NCI-H2196 treated with DMSO at 0.1 percent for 48 hours (cell line): ENCODE data around the gene CMBL.
"Not testable (repeated sequence)": the region's sequence is repeated elsewhere in the genome, so short reads cannot be mapped to it uniquely, and the experiment has no call there.

Experiments used
- DNase-seq: peaks from one replicate; lab custom pipeline; 2025; ENCODE audit not compliant: unreplicated experiment; lab: John Stamatoyannopoulos, UW

CMBL gene

DNA sequence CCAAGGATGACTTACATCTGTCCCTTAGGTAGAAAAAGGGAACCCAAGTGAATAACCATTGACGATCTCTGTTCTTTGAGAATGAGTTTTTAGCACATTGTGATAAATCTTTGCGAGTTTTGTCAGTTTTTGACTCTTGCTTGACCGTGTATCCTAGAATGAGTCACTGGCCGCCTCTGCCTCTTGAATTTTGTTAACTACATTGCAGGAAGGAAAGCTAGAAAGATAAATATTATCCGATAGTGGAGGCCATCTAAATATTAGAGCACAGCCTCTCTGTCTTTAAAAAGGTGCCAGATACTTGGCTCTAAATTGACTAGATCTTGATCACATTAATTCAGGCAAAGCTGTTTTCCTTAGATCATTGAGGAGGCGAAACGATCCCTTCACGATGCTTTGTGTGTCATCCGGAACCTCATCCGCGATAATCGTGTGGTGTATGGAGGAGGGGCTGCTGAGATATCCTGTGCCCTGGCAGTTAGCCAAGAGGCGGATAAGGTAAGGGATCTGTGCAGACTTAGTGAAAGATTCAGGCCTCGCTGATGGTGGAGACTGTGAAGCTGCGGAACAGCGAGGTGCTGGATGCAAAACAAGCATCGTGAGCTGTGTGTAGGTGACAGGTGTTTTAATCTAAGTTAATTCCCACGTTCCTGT, 45.5 kb downstream of the CMBL start:
- no peak for DNase-seq

DNA sequence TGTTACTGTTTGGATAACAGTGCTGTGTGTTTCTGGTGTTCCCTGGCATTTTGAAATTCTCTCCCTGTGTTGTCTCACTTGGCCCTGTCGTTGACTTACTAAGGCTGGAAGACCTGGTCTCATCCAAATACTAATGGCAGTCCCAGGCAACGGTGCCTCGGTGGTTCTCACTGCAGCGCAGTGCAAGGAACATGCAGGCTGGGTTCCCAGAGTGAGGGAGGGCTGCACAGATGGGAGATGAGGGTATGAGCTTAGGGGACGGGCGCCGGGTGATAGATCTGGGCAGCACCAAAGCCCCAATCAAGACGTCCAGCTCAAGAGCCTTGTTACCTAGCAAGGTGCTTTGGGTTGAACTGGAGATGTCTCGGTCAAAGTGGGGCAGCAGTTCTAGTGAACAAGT, 46.6 kb downstream of the CMBL start:
- DNase-seq: no peak

DNA sequence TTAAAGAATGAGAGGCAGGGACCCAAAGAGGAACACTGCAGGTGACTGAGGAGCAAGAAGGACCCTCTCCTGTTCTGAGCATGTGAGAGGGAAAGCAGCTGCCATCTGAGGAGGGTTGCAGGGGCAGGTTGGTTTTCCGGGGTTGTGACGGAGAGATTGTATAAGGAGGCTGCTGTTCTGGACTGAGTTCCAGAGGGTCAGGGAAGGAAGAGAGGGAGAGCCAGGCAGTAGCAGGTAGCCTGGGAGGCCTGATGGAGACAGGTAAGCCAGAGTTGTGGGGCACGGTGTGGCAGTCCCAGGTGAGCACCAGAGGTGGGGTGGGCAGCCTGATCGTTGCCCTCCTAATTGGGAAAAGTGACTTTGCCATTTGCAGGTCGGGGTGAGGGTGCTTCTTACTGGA, 47.8 kb downstream of the CMBL start:
- no peak for DNase-seq

DNA sequence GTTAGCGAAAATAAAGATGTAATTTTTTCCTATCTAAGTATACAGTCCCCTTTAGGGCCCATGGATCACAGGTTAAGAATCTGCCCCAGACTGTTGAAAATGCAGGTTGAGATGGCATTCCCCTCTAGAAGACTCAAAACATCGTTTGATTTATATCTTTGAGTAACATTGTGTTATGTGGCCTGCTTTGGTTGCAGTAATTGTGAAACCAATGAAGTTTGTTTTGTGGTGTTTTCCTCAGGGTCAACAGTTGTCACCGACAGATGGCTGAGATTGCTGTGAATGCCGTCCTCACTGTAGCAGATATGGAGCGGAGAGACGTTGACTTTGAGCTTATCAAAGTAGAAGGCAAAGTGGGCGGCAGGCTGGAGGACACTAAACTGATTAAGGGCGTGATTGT, 49.8 kb downstream of the CMBL start:
- no peak for DNase-seq

DNA sequence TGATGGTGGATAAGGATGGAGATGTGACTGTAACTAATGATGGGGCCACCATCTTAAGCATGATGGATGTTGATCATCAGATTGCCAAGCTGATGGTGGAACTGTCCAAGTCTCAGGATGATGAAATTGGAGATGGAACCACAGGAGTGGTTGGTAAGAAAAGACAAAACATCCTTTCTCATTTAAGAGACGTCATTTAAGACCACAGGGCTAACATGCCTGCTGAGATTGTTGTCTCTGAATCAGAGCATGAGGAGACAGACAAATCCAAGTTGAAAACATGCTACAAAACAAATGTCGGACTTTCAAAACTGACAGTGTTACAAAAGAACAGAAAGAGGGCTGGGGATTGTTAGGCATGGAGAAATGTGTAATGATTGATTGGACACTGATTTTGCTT, 53.0 kb downstream of the CMBL start:
- DNase-seq: no peak

DNA sequence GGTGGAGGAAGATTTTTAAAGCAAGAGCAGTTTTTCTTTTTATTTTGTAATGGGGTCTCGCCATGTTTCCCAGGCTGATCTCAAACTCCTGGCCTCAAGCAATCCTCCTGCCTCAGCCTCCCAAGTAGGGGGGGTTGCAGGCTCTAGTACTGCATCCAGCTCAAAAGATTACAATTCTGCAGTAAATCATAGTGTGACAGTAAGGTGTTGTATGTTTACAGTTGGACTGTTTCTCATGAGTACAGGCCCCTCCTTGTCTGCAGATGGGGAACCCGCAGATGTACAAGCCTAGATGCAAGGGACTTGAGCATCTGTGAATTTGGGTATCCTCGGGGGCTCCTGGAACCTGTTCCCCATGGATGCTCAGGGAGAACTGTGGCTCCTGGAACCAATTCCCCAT, 54.3 kb downstream of the CMBL start:
- DNase-seq: no peak

DNA sequence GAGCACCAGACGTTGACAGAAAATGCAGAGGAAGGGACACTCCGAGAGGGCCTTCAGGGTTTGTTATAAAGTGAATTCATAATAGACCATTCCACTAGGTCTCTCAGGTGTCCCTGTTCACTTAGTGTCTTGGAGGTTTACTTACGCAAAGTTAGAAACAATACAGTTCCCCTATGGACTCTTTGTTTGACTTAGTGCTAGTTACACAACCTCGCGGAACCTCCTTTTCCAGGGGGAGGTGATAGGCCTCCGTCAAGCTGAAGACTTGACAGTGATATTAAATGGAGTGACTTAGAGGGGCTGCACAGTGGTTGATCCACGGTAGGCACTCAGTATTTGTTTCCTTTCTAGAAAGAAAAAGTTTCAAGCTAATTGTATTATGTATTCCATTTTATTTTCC, 56.3 kb downstream of the CMBL start:
- DNase-seq: no peak

DNA sequence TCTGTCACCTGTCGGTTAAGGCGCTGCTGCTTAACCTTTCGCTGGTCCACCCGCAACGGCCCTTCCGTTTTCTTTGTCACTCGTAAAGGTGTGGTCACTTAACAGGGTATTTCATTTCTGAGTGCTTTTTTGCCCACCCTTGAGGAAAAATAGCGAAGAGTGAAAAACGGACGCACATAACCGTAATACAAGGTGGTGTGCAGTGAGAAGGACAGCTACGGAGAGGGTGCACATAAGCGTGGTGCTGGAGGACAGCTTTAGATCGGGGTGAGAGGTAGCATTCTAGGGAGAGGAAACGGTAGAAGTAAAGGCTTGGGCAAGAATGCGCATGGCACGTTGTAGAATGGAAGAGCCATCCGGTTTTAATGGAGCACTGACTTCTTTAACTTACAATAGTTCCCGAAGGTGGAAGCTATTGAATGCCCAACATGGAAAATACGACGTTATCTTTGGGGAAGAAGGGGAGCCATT, 56.9 kb downstream of the CMBL start:
- no peak for DNase-seq

DNA sequence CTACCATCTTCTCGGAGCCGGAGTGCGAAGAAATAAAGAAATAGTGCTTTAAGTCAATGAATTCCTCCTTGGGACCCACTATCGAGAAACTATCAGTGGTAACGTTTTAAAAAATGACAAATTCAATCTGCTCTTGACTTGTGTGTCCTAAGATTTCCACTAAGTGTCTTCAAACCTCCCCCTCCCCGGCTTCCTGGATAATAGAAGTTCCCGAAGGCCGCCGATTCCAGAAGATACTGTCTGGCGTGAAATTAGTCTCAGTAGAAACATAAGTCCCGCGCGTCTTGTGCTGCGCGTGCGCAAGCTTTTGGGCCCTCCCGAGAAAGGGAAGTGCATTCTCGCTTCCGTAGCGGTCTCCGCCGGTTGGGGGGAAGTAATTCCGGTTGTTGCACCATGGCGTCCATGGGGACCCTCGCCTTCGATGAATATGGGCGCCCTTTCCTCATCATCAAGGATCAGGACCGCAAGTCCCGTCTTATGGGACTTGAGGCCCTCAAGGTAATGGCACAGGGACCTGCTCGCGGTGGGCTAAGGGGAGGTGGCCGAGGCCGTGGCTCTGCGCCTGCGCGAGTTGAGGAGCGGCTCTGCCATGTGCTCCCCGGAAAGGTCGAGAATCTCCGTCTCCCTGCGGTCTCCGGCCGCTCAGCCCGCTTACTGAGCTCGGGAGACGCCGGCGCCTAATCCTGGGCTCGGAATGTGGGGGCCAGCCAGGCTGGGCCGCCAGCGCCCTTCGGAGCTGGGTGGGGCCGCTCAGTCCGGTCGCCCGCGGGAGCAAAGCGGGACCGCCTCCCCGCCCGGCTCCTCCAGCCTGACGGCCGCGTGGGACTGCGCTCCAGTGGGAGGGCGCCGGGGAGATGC, 57.5 kb downstream of the CMBL start, which contains the start of gene CCT5:
Gene CCT5, plus strand, starts transcription at position 333 of the 858 bp plus-strand sequence. Its CDS starts 61 bp downstream, at position 394.
- peak; percentile 97 for DNase-seq

DNA sequence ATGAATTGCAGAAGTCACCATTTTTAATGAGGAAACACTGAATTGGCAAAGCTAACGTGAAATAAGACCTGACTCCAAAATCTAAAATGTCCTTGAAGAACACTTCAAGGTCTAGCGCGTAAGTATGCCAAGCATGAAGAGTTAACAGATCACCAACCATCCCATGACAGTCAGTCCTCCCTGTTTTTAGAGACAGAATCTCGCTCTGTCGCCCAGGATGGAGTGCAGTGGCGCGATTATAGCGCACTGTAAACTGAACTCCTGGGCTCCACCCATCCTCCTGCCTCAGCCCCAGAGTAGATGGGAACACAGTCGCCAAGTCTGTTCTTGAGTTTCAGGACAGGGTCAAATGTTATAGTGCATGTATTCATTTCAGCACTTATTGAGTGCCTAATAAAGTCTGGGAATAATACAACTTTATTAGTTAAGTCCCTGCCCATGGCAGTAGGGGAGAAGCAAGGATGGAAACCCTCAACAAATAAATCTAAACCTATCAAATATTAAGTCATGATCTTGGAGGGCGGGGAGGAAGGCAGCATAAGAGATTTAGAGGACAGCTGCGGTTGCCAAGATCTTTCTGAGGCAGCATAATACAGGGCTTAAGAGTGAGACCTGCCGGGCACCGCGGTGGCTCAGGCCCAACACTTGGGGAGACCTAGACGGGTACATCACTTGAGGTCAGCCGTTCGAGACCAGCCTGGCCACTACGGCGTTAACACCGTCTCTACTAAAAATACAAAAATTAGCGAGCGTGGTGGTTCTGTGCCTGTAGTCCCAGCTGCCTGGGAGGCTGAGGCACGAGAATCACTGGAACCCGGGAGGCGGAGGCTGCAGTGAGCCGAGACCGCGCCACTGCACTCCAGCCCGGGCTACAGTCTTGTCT, 59.1 kb downstream of the CMBL start:
- no peak for DNase-seq

DNA sequence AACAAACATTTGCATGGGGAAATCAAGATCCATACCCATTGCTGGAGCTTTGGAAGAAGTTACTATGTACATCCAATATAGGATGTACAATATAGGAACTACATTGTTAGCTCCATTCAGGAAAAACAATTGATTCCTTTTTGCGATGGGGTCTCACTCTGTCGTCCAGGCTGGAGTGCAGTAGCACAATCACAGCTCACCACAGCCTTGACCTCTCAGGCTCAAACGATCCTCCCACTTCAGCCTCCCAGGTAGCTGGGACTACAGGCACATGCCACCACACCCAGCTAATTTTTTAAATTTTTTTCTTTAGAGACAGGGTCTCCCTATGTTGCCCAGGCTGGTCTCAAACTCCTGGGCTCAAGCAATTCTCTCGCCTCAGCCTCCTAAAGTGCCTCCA, 60.5 kb downstream of the CMBL start:
- DNase-seq: not testable (repeated sequence)

DNA sequence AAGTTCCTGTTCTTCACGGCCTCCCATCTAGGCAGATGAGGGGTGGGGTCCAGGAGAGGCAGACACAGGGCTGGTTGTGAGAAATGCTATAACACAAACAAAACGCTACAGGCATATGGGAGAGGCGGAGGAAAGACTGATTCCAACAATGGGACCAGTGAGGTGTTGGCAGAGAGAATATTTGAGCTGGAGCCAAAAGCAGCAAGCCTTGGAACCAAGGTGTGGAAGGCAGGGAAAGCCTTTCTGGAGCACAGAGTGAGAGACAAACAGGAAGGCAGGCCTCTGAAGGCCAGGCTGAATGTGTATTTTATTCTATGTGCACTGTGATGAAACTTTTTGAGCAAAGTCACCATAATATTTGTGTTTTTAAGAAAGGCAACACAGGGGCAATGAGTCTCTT, 60.9 kb downstream of the CMBL start:
- DNase-seq: no peak

DNA sequence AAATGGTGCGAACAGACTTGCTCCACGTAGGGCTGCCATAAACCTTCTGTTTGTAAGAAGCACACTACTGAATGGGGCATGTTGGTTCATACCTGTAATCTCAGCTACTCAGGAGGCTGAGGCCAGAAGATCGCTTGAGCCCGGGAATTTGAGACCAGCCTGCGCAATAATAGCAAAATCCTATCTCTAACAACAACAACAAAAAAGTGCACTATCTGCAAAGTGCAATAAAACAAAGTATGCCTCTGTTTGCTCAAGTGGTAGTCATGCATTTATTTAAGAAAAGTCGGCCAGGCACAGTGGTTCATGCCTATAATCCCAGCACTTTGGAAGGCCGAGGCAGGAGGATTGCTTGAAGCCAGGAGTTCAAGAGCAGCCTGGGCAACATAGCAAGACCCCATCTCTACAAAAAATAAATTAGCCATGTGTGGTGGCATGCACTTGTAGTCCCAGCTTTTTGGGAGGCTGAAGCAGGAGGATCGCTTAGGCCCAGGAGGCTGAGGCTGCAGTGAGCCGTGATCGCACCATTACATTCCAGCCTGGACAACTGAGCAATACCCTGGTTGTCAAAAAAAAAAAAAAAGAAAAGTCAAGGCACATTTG, 63.3 kb downstream of the CMBL start:
- no peak for DNase-seq

DNA sequence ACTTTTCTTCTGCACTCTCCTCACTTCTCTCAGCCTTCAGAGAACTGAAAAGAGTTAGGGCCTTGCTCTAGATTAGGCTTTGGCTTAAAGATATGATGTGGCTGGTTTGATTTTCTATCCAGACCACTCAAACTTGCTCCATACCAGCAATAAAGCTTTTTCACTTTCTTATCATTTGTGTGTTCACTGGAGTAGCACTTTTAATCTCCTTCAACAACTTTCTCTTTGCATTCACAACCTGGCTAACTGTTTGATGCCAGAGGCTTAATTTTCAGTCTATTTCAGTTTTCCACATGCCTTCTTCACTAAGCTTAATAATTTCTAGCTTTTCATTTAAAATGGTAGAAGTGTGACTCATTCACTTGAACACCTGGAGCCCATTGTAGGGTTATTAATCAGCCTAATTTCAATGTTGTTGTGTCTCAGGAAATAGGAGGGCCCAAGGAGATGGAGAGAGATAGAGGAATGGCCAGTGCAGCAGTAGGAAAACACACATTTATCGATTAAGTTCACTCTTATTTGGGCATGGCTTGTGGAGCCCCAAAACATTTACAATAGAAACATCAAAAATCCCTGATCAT, 64.0 kb downstream of the CMBL start:
- no peak for DNase-seq

DNA sequence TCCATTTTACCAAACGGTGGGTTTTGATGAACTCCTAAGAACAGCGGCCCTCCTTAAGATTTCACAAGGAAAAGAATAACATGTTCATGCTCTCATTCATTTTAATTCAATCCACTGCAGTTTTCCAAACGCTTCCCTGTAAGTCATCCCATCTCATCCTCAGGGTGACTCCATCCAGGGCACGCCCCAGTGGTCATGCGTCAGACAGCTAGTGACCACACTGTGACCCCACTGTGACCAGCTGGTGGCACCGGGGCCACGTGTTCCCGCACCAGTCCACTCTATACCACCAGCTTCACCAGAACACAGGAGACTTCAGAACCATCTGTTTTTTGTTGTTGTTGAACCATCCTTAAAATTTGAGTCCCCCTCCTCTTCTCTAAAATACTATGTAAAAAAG, 72.4 kb downstream of the CMBL start:
- no peak for DNase-seq

DNA sequence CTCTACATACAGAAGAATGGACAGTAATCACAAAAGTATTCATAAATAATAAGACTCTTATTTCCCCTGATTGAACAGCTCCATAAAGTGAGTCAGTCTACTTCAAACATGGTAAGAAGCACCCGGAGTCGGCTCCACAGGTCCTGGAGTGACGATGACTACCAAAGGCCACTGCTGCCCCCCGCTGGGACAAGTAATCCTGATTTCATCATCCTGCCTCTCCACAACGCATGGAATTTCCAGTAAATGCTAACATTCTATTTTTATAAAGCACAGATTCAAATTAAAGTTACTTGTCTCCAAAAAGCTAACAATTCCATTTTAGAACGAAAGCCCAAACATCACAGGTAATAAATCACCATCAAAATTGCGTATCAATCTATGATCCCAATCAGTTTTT, 74.2 kb downstream of the CMBL start:
- no peak for DNase-seq

DNA sequence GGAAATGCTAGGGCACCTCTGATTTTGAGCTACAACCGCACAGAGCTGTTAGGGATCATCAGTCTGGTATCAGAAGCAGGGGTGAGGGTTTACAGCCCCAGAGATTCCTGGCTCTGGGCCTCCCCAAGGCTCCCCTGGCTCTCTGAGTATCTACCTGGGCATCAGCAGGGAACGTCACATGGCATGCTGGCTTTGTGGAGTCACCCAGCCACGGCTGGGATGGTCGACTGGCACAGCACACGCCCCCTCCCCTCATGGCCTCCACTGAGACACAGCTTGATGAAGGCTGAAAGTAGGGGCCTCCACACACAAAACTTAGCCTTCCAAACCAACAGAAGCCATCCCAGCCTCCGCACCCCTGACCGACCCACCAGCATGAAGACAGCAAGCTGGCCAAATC, 74.7 kb downstream of the CMBL start:
- no peak for DNase-seq

DNA sequence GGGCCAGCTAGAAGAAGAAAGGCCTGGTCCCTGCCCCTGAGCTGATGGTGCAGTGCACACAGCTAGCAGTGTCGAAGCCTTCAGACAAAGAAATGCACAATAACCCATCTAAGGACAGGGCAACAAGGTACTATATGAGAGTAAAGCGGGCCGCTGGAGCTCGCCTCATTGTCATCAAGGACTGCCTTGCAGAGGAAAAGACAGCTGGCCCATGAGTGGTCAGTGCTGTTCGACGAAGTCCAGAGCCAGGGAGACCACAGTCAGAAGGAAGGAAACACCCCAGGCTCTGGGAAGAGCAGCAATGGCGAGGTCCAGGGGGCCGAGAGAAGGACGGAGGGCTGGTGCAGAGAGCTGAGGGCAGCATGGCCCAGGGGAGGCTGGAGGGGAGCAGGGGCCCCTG, 75.3 kb downstream of the CMBL start:
- DNase-seq: no peak

DNA sequence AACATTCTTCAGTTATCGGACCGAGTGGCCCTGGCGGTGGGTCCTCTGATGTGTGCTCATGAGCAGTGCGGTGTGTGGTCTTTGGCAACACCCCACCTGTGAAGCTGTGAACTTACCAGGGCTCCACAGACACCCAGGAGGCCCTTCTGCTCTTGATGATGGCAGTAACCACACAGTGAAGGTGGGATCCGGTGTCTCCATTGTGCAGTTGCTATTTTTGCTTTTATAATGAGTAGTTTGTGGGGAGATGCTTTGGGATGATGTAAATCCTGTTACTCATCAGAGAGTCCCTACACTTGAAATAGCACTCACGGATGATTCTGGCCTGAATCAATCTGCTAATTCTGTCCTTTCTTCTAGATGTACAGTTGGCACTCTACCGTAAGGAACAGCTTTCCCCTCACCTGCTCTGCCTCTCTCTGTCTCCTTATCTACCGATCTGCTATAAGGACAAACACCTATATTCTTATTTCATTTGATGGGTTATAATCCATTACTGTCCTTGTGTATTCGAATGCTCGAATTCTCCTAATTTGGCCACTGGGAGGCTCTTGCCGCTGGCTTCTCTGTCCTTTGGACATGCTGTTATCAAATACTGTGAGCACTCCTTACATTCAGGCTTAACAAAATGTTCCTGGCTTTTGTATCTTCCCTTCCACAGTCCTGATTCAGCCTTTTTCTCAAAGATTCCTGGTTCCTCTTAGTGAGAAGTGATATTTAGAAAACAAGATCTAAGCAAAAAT, 78.2 kb downstream of the CMBL start:
- no peak for DNase-seq

DNA sequence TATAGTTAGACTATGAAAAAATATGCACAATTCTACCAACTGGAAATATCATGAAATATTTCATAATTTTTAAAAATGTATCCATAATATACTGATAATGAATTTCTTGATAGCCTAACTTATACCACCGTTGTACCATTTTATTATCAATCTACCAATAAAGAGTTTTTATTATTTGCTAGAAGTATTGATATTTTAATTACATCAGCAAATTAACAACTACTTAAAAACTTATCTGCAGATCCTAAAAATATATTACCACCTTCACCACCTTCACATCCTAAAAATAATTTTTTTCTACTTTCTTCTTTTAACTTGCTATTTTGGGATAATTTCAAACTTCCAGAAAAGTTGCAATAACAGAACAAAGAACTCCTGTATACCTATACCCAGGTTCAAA, 79.4 kb downstream of the CMBL start:
- DNase-seq: no peak
